Gastrocnemius medialis (tissue), 4 donors: Measurements from ENCODE around the gene ZNF653. TPM values are rescaled to one million over a fixed set of nuclear protein-coding genes. Genes with fewer than 3 reads are reported as not detected.

Experiments used
- ATAC-seq, 2 donors: fragments of 150-250 bp; one replicate each; pipeline ENCODE4 v1.9.1; 2016
- DNase-seq, 2 donors: peaks; one replicate each; pipeline ENCODE4 v3.0.0-alpha.2; 2019
- H3K27ac ChIP-seq, 4 donors: fragments of 200-600 bp; sonication (generic); 1 replicate in 1 of 4; 2 replicates in 3 of 4; pipeline ENCODE4 v1.5.1; 2016 to 2018; ENCODE audit warnings: mild to moderate bottlenecking in 2 of 4, moderate library complexity in 1 of 4
- H3K27me3 ChIP-seq, 3 donors: fragments of 200-600 bp; sonication (generic) in 2 of 3; 1 replicate in 1 of 3; 2 replicates in 2 of 3; pipeline versions ENCODE4 v1.5.1 to v1.6.0; 2016 to 2019; ENCODE audit warnings: mild to moderate bottlenecking in 1 of 3, moderate library complexity in 1 of 3
- H3K36me3 ChIP-seq, 2 donors: fragments of 200-600 bp; sonication (generic) in 1 of 2; one replicate each; pipeline ENCODE4 v1.5.1; 2017 to 2018
- H3K4me1 ChIP-seq, 2 donors: fragments of 200-600 bp; sonication (generic) in 1 of 2; one replicate each; pipeline ENCODE4 v1.5.1; 2016 to 2017; ENCODE audit warnings: mild to moderate bottlenecking in 2 of 2
- H3K4me3 ChIP-seq, 4 donors: fragments of 200-600 bp; sonication (generic) in 3 of 4; 1 replicate in 1 of 4; 2 replicates in 3 of 4; pipeline ENCODE4 v1.5.1; 2016 to 2019; ENCODE audit warnings: mild to moderate bottlenecking in 2 of 4
- H3K9me3 ChIP-seq, 3 donors: fragments of 200-600 bp; sonication (generic) in 2 of 3; 1 replicate in 1 of 3; 2 replicates in 2 of 3; pipeline ENCODE4 v1.5.1; 2016 to 2019
- POLR2A ChIP-seq, 2 donors: fragments of 450-650 bp; IDR thresholded peaks; one replicate each; pipeline ENCODE4 v1.6.1; 2017; ENCODE audit warnings: antibody characterized with exemption in 2 of 2, mild to moderate bottlenecking in 2 of 2, moderate library complexity in 2 of 2
- in situ Hi-C, 4 donors: fragments of 200-750 bp; cut with MboI; loops; one replicate each; pipeline versions ENCODE4 v1.15.0 to v1.8.0; 2017; ENCODE audit warnings: low sequenced_read_pairs in 4 of 4
- intact Hi-C: fragments of 100-400 bp; cut with DNase I; formaldehyde crosslinking; loops from one replicate; pipeline ENCODE4 v1.15.1; 2023; ENCODE audit warnings: low total_unique reads
- total RNA-seq, 4 donors: library from RNA; depleted of rRNA; stranded (reverse); fragments of >200 nt; gene quantifications; one replicate each; pipeline versions ENCODE4 v1.1.0 to v1.2.3, GENCODE V29; 2016
- TF ChIP-seq, protein P1 (sequence below), 5 experiments: fragments of 450-650 bp in 3 of 5; fragments of 200-600 bp in 2 of 5; sonication (generic) in 2 of 5; IDR thresholded peaks in 4 of 5; conservative IDR thresholded peaks in 1 of 5; 1 replicate in 4 of 5; 2 replicates in 1 of 5; pipeline ENCODE4 v1.5.1; 2016 to 2019; ENCODE audit warnings: antibody characterized with exemption in 5 of 5, mild to moderate bottlenecking in 3 of 5, moderate library complexity in 3 of 5

Gene ZNF653
- total RNA-seq, 4 donors from 2014 or later: 5.6 to 25.8 (median 10.1) TPM

DNA sequence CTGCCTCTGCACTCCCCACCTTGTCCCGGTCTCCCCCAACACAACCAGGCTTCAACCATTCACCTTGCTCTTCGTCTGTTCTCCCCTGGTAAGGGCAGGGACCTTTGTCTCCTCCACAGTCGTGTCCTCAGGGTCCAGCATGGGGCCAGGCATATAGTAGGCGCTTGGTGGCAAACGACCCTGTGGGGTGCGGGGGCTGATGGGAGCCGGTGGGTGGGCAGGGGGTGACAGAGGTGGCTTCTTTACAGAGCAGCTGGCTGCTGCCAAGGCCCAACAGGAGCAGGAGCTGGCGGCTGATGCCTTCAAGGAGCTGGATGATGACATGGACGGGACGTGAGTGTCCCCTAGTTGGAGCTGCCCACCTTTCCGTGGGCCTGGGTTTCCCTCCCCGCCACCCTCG lies 60.5 kb downstream of the ZNF653 start:
- Histone ChIP-seq H3K27me3 (no peaks in the 10 kb centered on the region), H3K4me3 (no peak overlapping the region), H3K27ac (no peak overlapping the region), H3K4me1 (no peaks in the 10 kb centered on the region), H3K9me3 (no peaks in the 10 kb centered on the region), H3K36me3 (peaks cover 0 to 82% of the 10 kb centered on the region in 2 donors)
- DNase-seq (no peak), ATAC-seq (no peak)
- TF ChIP-seq, protein P1, sequence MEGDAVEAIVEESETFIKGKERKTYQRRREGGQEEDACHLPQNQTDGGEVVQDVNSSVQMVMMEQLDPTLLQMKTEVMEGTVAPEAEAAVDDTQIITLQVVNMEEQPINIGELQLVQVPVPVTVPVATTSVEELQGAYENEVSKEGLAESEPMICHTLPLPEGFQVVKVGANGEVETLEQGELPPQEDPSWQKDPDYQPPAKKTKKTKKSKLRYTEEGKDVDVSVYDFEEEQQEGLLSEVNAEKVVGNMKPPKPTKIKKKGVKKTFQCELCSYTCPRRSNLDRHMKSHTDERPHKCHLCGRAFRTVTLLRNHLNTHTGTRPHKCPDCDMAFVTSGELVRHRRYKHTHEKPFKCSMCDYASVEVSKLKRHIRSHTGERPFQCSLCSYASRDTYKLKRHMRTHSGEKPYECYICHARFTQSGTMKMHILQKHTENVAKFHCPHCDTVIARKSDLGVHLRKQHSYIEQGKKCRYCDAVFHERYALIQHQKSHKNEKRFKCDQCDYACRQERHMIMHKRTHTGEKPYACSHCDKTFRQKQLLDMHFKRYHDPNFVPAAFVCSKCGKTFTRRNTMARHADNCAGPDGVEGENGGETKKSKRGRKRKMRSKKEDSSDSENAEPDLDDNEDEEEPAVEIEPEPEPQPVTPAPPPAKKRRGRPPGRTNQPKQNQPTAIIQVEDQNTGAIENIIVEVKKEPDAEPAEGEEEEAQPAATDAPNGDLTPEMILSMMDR (IDR thresholded peaks at IDR 0.05 in 4 of 5, conservative IDR thresholded peaks at IDR 0.05 in 1 of 5): no peak
- TF ChIP-seq POLR2A (IDR thresholded peaks at IDR 0.05): no peak
- intact Hi-C loops (loop anchor here (5.0 kb wide), 1 partner anchor 148 kb away; the partner anchor contains the start of gene TSPAN16), in situ Hi-C loops (no loop called here)

DNA sequence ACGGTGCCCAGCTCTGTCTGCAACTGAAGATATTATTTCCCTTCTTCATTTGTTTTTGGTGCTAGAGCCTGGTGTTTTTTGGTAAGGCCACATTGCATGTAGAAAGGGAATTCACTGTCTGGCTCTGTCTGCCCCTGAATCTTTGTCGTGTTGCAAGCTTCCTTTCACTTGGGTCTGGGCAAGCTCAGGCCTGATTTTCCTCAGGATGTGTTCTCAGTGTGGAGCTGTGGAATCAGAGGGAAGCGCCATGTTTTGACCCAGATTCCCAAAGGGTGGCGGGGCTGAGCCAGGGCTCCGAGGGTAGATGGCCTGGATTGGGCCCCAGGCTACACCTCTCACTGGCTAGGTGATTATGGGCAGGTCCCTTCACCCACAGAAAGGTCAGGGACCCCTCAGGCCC lies 61.6 kb downstream of the ZNF653 start:
- Histone ChIP-seq H3K27me3 (no peaks in the 10 kb centered on the region), H3K9me3 (no peaks in the 10 kb centered on the region), H3K4me1 (no peaks in the 10 kb centered on the region), H3K27ac (peak overlapping the region in 3 of 4 donors; percentile 23 to 51 (median 48)), H3K36me3 (peaks cover 0 to 80% of the 10 kb centered on the region in 2 donors), H3K4me3 (no peak overlapping the region)
- TF ChIP-seq POLR2A (IDR thresholded peaks at IDR 0.05): no peak
- TF ChIP-seq, protein P1 (IDR thresholded peaks at IDR 0.05 in 4 of 5, conservative IDR thresholded peaks at IDR 0.05 in 1 of 5): no peak
- in situ Hi-C loops: no loop called here
- ATAC-seq (no peak), DNase-seq (no peak)
- intact Hi-C loops: no loop called here

DNA sequence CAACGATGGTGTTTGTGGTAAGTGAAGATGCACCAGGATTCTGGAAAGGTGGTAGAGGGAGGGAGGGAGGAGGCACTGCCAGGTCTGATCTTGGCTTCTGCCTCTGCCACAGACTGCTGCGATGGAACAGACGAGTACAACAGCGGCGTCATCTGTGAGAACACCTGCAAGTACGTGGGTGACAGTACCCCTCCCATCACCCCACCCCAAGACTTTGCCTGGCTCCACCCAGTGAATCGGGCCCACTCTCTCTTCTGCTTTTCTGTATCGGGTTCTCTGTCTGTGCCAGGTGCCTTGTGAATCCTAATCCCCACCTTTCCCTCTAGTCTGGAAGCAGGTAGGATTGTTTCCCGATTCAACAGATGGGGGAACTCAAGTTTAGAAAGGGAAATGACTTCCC lies 67.7 kb downstream of the ZNF653 start:
- in situ Hi-C loops: loop anchor here in 1 of 4 donors (5.0 kb wide), 1 partner anchor 61 kb away; no protein-coding TSS in a partner anchor
- Histone ChIP-seq H3K4me1 (peaks cover 14% of the 10 kb centered on the region in 2 donors), H3K36me3 (peaks cover 0 to 60% of the 10 kb centered on the region in 2 donors), H3K9me3 (no peaks in the 10 kb centered on the region), H3K27me3 (no peaks in the 10 kb centered on the region), H3K27ac (no peak overlapping the region), H3K4me3 (no peak overlapping the region)
- intact Hi-C loops: no loop called here
- no peak for TF ChIP-seq POLR2A (IDR thresholded peaks at IDR 0.05)
- TF ChIP-seq, protein P1 (IDR thresholded peaks at IDR 0.05 in 4 of 5, conservative IDR thresholded peaks at IDR 0.05 in 1 of 5): no peak
- no peak for ATAC-seq
- no peak for DNase-seq

DNA sequence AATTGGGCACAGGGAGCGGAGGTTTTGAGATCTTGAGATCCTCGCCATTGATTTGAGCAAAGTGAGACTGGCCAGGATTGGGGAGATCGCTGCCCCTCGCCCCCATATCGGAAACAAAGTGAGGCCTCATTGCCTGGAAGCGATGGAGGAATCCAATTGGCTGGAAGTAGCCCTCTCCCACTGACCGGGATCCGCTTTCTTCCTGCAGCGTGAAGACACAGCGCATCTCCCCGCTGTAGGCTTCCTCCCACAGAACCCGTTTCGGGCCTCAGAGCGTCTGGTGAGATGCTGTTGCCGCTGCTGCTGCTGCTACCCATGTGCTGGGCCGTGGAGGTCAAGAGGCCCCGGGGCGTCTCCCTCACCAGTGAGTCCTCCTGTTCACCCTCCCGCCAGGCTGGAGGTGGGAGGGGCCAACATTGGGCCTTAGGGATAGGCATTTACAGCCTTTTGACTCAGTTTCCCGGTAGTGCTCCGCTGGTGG lies 69.8 kb downstream of the ZNF653 start:
- peak in 1 of 2 donors; percentile 1 for ATAC-seq
- no peak for DNase-seq
- peaks cover 14% of the 10 kb centered on the region in 2 donors for H3K4me1 ChIP-seq
- peaks cover 0 to 40% of the 10 kb centered on the region in 2 donors for H3K36me3 ChIP-seq
- TF ChIP-seq POLR2A (IDR thresholded peaks at IDR 0.05): no peak
- TF ChIP-seq, protein P1 (IDR thresholded peaks at IDR 0.05 in 4 of 5, conservative IDR thresholded peaks at IDR 0.05 in 1 of 5): no peak
- H3K9me3 ChIP-seq: no peaks in the 10 kb centered on the region
- intact Hi-C loops (loop anchor here (1.0 to 2.0 kb wide), 5 partner anchors 55 to 161 kb away; partner anchors contain the start of genes ECSIT, ELOF1, ZNF627 and ZNF653), in situ Hi-C loops (loop anchor here in 1 of 4 donors (5.0 kb wide), 1 partner anchor 59 kb away; no protein-coding TSS in a partner anchor)
- H3K27ac ChIP-seq: peak overlapping the region; percentile 65 to 85 (median 76)
- H3K27me3 ChIP-seq: no peaks in the 10 kb centered on the region
- H3K4me3 ChIP-seq: peak overlapping the region; percentile 71 to 85 (median 78)
